RKO (cell line): ENCODE results near the gene ASPSCR1.

Experiments
- DNase-seq: peaks from one replicate; pipeline ENCODE4 v3.0.0-alpha.2; 2016; ENCODE audit warnings: low spot score

The ASPSCR1 gene

DNA sequence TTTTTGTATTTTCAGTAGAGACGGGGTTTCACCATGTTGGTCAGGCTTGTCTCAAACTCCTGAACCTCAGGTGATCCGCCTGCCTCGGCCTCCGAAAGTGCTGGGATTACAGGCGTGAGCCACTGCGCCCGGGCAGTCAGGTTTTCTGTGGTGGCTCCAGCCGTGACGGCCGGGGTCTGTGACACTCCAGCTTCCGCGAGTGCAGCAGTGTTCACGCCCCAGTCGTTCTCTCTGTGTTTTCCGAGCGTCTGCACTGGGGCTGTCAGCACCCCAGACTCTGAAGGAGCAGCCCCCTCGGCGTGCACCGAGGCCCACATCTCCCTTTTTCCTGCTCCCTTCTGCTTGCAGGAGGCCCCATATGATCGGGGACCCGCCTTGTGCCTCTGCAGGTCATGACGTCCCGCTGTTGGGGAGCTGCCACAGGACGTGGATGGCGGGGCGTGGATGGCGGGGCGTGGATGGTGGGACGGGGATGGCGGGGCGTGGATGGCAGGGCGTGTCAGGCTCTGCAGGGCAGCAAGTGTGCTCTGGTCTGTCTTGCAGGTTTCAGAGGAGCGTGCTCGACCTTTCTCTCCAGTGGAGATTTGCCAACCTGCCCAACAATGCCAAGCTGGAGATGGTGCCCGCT lies 5.7 kb downstream of the ASPSCR1 start:
- no peak for DNase-seq

DNA sequence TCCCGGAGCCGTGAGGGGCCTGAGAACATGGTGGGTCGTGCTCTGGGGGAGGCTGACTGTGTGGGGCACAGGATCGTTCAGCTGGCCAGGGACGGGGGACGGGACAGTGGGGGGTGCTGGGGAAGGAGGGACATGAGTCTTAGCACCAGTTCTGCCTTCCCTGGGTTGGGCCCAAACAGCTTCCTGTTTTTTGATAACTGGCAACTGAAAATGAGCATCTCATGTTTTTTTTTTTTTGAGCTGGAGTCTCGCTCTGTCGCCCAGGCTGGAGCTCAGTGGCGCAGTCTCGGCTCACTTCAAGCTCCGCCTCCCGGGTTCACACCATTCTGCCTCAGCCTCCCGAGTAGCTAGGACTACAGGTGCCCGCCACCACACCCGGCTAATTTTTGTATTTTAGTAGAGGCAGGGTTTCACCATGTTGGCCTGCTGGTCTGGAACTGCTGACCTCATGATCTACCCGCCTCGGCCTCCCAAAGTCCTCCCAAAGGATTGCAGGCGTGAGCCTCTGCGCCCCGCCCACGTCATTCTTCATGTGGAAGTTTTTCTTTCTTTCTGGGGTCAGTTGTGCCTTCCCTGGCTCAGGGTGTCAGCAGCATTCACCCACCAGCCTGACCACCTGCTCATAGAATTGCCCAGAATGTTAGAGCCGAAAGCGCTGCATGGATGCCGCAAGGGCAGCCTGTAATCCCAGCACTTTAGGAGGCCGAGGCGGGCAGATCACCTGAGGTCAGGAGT lies 6.4 kb downstream of the ASPSCR1 start:
- DNase-seq, result no peak

DNA sequence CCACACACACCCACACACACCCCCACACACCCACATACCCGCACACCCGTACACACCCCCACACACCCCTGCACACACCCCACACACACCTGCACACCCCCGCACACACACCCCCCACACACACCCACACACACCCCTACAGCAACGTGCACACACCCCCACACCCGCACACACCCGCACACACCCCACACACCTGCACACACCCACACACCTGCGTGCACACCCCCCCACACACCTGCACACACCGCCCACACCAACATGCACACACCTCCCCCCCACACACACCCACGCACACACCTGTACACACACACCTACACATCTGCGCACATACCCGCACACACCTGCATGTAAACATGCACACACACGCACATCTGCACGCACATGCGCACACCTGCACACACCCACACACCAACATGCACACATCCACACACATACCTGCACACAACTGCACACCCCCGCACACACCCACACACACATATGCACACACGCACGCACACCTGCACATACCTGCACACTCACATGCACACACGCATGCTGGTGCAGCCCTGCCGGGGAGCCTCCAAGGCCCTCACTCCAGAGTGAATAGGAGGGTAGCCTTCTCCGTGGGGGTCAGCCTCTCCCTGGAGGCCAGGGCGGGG lies 7.5 kb downstream of the ASPSCR1 start:
- DNase-seq, result no peak

DNA sequence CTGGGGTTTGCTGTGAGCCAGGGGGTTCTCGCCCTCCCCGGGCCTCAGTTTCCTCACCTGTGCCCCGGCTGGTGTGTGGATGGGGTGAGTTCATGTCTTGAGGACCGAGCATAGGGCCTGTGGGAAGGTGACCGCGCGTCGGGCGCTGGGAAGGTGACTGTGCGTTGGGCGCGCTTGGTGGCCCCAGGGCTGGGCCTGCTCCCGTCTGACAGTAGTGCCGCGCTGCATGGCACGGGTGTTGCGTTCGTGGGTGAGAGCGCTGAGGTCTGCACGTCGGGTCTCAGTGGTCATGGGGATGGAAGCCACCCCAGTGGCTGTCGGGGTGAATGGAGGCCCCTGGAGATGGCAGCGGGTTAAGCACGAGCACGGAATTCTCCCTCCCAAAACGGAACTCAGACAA lies 9.2 kb downstream of the ASPSCR1 start:
- no peak for DNase-seq

DNA sequence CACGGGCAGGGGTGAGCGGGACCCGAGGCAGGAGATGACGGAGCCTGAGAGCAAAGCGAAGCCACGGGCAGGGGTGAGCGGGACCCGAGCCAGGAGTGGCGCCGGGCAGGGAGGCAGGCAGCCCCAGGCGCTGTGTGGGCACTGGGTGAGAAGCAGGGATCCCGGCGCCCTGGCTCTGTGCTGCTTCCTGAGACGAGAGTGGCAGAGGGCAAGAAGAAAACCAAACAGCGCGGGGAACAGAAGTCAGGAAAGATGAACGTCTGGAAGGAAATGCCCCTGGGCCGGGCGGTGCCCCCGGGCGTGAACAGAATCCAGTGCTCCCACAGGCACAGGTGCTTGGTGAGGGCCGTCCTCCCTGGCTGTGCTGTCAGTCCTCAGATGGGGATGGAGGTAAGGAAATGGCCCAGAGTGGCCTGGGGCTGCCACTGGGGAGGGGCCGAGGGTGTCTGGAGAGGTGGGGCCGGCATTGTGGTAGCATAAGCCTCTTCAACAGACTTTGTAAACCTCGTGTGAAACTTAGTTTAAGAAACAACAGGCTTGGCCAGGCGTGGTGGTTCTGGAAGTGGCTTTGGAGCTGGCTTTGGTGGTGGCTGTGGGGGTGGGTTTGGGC lies 9.8 kb downstream of the ASPSCR1 start:
- DNase-seq, result no peak

DNA sequence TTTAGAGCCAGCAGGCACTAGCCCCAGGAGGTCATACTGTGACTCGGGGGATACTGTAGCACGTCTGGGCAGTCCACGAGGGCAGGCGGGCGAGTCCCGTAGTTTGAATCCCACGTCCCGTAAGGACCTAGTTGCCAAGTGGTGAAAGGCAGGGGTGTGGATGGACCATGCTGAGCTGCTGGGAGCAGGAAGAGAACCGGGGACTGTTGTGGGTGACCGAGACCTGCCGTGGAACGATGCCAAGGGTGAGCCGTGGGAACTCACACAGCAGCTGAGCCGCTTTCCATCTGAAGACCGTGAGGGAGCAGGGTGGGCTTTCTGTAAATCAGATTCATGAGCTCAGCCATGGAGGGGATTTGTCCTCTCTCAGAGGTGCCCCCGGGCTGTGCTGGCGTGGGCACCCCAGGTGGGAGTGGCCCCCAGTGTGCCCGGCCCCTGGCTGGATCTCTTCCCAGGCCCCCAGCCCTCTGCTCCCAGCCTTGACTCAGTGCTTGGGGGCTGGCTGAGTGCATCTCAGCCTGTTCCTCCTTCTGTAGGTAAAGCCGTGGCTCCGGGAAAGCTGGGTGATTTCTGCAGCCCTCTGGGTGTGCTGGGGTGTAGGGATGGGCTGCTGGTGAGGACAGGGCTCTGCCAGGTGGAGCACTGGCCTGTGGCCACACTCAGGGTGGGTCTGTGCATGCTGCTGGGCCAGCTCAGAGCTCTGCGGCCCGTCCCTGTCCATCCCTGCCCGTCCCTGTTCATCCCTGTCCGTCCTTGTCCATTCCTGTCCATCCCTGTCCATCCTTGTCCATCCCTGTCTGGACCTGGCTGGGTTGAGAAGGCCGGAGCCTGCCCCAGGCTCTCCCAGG lies 13.6 kb downstream of the ASPSCR1 start:
- DNase-seq, result no peak

DNA sequence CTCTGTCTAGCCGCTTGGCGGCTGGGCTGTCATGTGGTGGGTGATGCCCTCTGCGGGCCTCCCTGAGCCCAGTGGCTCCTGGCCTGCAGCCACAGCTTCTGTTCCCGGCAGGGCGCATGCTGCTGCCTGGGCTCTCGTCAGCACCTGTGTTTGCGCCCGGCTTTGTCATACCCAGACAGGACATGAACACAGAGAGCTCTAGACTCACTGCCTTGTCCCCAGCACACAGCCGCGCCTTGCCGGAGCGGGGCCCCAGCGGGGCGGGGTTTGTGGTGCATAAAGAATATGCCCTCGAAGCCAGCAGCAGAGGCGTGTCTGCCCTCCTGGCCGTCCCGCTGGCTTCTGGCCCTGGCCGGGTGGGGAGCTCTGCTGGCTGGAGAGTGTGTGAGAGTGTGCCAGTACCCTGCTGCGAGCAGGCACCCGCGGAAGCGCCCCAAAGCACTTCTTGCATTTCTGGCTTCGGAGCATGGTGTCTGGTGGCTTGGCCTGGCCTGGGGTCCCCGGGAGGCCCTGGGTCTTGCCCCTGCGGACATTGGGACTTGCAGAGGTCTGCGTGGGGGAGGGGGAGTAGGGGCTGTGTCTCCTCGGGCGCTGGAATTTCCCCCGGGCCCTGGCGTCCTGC lies 14.4 kb downstream of the ASPSCR1 start:
- no peak for DNase-seq

DNA sequence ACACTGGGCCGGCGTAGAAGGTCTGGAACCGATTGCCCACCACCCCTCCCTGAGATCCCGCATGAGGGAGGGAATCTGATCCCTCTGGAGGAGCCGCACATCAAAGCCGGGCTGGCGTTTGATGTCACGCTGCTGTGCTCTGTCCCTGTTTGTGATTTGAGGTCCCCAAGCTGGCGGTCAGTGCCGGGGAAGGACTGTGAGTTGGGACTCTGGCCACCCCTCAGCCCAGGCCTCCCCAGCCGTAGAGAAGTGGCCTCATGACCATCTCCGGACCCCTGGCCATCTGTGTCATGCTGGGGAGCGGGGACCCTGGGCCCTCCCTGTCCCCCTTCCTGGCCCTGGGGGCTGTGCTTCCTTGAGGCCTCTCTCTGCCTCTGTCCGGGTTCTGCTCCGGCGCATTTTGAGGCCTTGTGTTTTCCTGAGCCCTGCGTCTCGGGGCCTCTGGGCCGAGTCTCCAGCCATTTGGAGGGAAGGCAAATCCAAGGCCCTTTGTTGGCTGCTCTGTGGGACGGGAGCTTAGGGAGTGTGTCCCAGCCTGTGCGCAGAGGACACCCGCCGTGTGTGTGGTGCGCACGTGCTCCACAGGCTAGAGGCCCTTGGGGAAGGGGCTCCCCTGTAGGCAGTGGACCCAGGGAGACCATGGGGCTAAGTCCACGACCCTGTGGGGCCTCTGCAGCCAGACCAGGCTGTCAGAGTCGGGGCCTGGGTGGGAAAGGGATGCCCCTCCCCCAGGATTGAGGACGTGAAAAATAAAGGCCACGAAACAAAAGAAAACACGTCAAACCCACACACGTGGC lies 15.1 kb downstream of the ASPSCR1 start:
- no peak for DNase-seq

DNA sequence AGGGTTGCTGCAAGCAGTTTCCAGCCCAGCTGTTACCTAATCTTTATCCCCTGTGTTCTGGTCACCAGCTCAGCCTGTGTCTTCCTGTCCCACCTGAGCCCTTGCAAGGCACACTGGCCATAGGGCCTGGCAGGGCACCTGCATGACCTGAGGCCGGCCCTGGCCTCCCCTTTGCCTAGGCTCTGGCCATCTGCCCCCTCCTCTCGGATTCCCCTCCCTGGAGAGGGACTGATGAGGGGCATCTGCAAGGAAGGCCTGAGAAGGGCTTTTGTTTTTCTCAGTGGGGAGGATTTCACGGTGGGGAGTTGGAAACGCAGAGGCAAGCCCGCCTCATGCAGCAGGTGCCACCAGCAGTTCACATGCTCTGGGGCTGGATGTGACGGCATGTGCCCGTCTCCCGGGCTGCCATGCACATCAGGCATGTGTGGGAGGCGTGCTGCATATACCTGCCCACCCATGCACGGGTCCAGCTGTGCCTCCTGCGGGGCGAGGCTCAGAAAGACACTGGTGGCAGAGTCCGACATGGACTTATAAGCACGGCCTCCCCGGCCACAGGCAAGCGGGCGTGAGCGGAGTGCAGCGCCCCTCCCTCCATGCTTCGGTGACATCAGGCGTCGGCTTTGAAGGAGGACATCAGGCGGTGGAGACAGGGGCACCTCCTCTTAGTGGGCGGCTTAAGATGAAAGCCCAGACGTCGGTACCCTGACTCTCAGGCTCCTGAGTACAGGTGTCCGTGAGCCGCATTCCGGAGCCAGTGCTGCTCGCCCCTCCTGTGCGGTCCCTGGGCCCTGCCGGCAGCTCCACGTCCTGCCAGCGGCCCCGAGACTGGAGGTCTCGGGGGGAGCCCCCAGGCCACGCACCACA lies 16.5 kb downstream of the ASPSCR1 start:
- DNase-seq, result no peak

DNA sequence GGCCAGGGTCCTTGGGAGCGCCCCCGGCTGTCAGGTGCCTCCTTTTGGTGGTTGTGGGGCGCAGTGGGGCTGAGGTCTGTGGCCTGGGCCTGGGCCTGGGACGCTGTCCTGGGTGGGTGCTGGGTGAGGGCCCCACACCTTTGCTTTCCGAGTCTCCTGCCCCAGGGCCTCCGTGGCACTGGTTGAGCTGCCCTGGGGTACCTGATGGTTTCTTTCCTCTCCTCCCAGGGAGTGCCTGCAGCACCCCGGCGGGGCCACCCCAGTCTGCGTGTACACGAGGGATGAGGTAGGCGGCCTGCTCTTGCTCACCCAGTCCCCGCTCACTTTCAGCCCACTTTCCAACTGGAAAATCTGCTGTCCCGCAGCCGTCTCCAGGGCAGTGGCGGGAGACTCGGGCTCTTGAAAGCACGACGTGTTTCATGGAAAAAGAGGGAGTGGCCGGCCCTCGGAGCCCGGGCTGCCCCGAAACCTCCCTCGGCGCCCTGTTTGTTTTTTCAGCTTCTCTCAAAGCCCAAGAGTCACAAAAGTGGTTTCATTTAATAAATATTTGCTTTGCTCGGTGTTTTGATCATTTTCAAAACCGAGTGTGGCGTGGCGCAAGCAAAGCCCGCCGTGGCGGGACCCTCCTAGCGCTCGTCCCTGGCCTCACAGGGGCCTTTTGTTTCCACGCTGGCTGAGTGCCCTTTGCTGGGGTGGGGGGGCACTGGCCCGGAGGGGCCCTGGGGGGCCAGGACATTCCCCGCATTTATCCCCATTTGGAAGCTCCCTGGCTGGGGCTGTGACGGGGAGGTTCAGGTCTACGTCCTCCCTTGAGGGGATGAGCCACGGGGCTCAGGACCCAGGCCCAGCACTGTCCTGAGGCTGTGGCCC lies 17.4 kb downstream of the ASPSCR1 start:
- DNase-seq, result no peak

DNA sequence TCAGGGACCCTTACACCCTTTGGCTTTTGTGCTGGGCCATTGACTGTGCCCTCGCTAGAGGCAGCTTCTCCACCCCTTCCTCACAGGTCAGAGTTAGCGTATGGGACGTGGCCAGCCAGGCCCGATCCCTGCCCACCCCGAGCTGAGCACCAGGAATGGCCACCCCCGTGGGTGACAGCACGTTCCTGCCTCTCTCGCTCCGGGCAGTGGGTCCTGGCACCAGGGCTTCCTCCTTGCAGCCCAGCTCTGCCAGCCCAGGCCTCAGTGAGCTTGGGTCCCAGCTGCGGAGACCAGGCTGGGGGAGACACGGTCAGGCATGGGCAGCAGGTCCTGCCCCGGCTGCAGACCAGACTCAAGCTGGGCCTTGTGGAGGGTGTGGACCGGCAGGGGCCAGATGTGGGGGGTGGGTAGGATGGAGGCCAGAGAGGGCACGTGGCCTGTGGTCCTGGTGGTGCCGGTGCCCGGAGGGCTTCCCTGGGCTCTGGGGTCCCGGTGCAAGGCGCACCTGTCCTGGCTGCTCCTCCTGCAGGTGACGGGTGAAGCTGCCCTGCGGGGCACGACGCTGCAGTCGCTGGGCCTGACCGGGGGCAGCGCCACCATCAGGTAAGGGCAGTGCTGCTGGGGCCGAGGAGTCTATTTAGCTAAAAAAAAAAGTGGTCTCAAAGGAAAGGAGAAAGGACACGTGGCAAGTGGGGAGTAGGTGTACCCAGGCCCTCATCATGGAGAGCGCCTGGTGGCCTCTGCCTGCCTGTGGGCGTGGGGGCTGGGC lies 18.2 kb downstream of the ASPSCR1 start:
- no peak for DNase-seq

DNA sequence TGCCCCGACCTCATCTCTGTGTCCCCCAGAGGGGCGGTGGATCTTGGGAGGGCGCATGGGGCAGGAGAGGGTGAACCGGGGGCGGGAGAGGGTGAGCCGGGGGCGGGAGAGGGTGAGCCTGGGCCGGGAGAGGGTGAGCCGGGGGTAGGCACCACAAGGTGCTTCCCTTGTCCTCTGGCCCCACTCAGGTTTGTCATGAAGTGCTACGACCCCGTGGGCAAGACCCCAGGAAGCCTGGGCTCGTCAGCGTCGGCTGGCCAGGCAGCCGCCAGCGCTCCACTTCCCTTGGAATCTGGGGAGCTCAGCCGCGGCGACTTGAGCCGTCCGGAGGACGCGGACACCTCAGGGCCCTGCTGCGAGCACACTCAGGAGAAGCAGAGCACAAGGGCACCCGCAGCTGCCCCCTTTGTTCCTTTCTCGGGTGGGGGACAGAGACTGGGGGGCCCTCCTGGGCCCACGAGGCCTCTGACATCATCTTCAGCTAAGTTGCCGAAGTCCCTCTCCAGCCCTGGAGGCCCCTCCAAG lies 18.9 kb downstream of the ASPSCR1 start:
- no peak for DNase-seq

DNA sequence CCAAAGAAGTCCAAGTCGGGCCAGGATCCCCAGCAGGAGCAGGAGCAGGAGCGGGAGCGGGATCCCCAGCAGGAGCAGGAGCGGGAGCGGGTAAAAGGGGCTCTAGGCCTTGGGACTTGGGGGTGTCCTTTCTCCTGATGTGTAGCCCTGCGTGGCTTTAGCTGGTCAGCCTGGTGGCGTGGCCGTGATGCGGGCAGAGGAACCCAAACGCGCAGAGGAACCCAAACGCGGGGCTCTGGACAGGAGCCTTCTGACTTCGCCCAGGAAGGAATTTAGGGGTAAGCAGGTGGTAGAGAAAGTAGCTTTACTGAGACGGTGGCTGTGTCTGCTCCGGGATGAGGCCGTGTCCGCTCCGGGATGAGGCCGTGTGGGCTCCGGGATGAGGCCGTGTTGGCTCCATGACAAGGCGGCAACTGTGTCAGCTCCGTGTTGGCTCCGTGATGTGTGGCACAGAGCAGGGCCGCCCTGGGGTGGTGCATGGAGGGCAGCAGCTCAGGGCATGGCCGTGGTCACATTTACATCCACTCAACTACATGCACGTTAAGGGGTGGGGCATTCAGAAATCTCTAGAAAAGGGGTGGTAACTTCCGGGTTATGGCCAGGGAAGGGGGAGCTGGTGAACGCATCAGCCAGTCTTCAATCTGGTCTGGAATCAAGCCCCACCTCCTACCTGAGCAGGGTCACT lies 19.5 kb downstream of the ASPSCR1 start:
- DNase-seq, result no peak

DNA sequence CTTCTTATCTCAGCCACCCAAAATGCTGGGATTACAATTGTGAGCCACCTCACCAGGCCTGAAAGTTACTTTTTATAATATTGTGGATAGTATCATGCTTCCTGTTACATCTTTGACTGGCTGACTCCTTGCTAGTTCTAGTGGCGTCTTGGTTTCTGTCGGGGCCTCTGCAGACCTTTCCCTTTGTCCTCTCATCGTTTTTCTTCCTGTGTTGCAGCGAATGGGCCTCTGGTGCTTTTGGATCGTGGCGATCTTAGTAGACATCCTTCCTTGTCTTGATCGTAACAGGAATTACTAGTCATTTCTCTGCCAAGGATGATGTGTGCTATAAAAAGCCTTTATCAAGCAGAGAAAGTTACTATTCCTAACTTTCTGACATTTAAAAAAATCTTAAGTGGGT lies 20.8 kb downstream of the ASPSCR1 start:
- DNase-seq, result no peak

DNA sequence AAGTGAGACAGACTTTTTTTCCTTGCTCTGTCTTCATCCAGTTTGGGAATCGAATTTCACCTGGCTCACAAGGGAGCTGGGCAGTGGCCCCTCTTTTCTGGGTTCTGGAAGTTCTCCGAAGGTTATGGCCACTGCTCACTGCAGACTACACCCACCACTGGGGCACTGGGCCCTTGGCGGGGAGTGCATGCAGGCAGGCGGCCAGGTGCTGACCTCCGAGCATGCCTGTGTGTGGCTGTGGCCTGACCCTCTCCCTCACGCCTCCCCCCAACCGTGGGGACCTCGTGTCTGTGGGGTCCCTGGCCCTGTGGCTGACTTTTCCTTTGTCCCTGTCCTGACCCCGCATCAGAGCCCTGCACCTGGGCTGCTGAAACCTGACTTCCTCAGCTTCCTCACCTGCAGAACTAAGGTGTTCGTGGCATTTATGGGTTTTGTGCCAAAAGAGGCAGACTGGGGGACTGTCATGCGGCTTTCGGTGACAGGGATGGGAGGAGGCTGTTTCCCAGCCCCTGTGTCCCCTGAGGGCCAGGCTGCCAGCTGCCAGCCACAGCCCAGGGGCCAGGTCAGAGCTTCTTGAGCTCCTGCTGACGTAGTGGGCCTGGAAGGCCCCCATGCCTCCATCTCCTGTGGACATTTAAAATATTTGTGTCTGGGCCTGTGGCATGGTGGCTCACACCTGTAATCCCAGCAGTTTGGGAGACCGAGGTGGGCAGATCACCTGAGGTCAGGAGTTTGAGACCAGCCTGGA lies 21.4 kb downstream of the ASPSCR1 start:
- DNase-seq, result no peak

DNA sequence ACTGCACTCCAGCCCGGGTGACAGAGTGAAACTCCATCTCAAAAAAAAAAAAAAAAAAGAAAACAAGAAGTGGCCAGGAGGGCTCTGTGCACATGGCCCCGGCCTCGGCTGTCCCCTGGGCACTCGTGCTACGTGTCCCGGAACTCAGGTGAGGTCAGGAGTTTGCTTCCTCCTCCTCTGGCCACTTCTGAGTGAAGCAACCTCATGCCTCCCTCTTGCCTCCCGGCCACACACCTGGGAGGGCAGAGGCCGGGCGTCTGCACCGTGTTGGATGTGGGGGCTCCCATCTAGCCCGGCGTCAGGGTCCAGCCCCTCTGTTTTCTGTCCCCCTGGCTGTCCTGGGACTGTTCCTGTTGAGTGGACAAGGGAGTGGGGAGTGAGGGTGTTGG lies 22.2 kb downstream of the ASPSCR1 start:
- DNase-seq, result no peak
